Tibial nerve (tissue), 4 donors: Measurements from ENCODE around the gene OR10R2. TPM values are rescaled to one million over a fixed set of nuclear protein-coding genes. Genes with fewer than 3 reads are reported as not detected.
"Not testable (repeated sequence)": the region's sequence is repeated elsewhere in the genome, so short reads cannot be mapped to it uniquely, and the experiment has no call there.

Experiments used
- DNase-seq, 2 donors: peaks; one replicate each; pipeline ENCODE4 v3.0.0-alpha.2; 2019; ENCODE audit warnings: low spot score in 2 of 2
- H3K27ac ChIP-seq, 4 donors: fragments of 200-600 bp; sonication (generic) in 3 of 4; one replicate each; pipeline ENCODE4 v1.5.1; 2017 to 2019; ENCODE audit warnings: mild to moderate bottlenecking in 1 of 4
- H3K27me3 ChIP-seq, 2 donors: fragments of 200-600 bp; sonication (generic) in 1 of 2; one replicate each; pipeline versions ENCODE4 v1.5.1 to v1.6.0; 2017 to 2019
- H3K36me3 ChIP-seq, 3 donors: fragments of 200-600 bp; sonication (generic); one replicate each; pipeline ENCODE4 v1.5.1; 2018 to 2019
- H3K4me1 ChIP-seq, 4 donors: fragments of 200-600 bp; sonication (generic) in 3 of 4; one replicate each; pipeline ENCODE4 v1.5.1; 2017 to 2019
- H3K4me3 ChIP-seq, 4 donors: fragments of 200-600 bp; sonication (generic) in 3 of 4; one replicate each; pipeline ENCODE4 v1.5.1; 2017 to 2019; ENCODE audit warnings: mild to moderate bottlenecking in 1 of 4, moderate library complexity in 1 of 4
- H3K9me3 ChIP-seq, 4 donors: fragments of 200-600 bp; sonication (generic) in 3 of 4; one replicate each; pipeline ENCODE4 v1.5.1; 2017 to 2019
- CTCF ChIP-seq, 5 experiments: fragments of 200-600 bp in 3 of 5; fragments of 450-650 bp in 2 of 5; sonication (generic) in 3 of 5; IDR thresholded peaks; one replicate each; pipeline ENCODE4 v1.5.1; 2016 to 2019; ENCODE audit warnings: antibody characterized with exemption in 5 of 5, mild to moderate bottlenecking in 3 of 5, moderate library complexity in 2 of 5
- EP300 ChIP-seq, 2 donors: sonication (generic); formaldehyde crosslinking; IDR thresholded peaks; one replicate each; pipeline ENCODE4 v1.6.1; 2017; ENCODE audit warnings: antibody characterized with exemption in 2 of 2, mild to moderate bottlenecking in 1 of 2
- POLR2A ChIP-seq, 2 donors: fragments of 450-650 bp; IDR thresholded peaks; one replicate each; pipeline ENCODE4 v1.6.1; 2017; ENCODE audit warnings: antibody characterized with exemption in 2 of 2, mild to moderate bottlenecking in 2 of 2, moderate library complexity in 2 of 2
- WGBS, 2 donors: methylation state at CpG; one replicate each; pipeline ENCODE4 v1.1.5; 2018; 5-methylcytosine and 5-hydroxymethylcytosine counted together
- total RNA-seq, 4 donors: library from RNA; depleted of rRNA; stranded (reverse); fragments of >200 nt; gene quantifications; one replicate each; pipeline ENCODE4 v1.1.0, GENCODE V29; 2016

Gene OR10R2
- not detected for total RNA-seq

- Histone ChIP-seq H3K4me3 (no peak within 1 kb of the TSS), H3K4me1 (no peaks in the 10 kb centered on the region), H3K27me3 (no peaks in the 10 kb centered on the region), H3K27ac (no peak within 1 kb of the TSS), H3K9me3 (no peaks in the 10 kb centered on the region), H3K36me3 (no peaks in the 10 kb centered on the region)
- DNase-seq: no peak
- TF ChIP-seq EP300 (IDR thresholded peaks at IDR 0.05): no peak
- no peak for TF ChIP-seq POLR2A (IDR thresholded peaks at IDR 0.05)
- TF ChIP-seq CTCF (IDR thresholded peaks at IDR 0.05): no peak
These were observed at the start of gene OR10R2 for GRCh38 chr1:158471920-158472319. OR10R2 (plus strand) TSS chr1:158472220; CDS start chr1:158472326, 106 bp downstream.

GRCh38 chr1:158425027-158425426 is 47.0 kb upstream of the OR10R2 start:
- Histone ChIP-seq H3K27me3 (no peaks in the 10 kb centered on the region), H3K36me3 (no peaks in the 10 kb centered on the region), H3K27ac (no peak overlapping the region), H3K4me3 (no peak overlapping the region), H3K4me1 (no peaks in the 10 kb centered on the region), H3K9me3 (peaks cover 0 to 12% (median 0%) of the 10 kb centered on the region in 4 donors)
- TF ChIP-seq EP300 (IDR thresholded peaks at IDR 0.05): no peak
- no peak for TF ChIP-seq POLR2A (IDR thresholded peaks at IDR 0.05)
- TF ChIP-seq CTCF (IDR thresholded peaks at IDR 0.05): no peak
- no peak for DNase-seq

GRCh38 chr1:158426137-158426536 is 45.9 kb upstream of the OR10R2 start, which contains the start of gene OR10K2:
OR10K2 (minus strand) TSS chr1:158426237; CDS start chr1:158420866, 5,371 bp downstream.
- WGBS, 2 donors: 63 to 77% methylated on average over 1 of the region's 1 CpG
- Histone ChIP-seq H3K27ac (no peak within 1 kb of the TSS), H3K9me3 (peaks cover 0 to 12% (median 0%) of the 10 kb centered on the region in 4 donors), H3K36me3 (no peaks in the 10 kb centered on the region), H3K27me3 (no peaks in the 10 kb centered on the region), H3K4me1 (no peaks in the 10 kb centered on the region), H3K4me3 (no peak within 1 kb of the TSS)
- TF ChIP-seq EP300 (IDR thresholded peaks at IDR 0.05) (no peak), CTCF (IDR thresholded peaks at IDR 0.05) (no peak)
- no peak for DNase-seq

GRCh38 chr1:158430163-158430562 is 41.9 kb upstream of the OR10R2 start:
- not testable (repeated sequence) for H3K4me1 ChIP-seq, H3K4me3 ChIP-seq, H3K27ac ChIP-seq, H3K36me3 ChIP-seq, DNase-seq, H3K27me3 ChIP-seq
- peak in 1 of 2 donors; percentile 60 for TF ChIP-seq EP300 (IDR thresholded peaks at IDR 0.05)
- WGBS, 2 donors: 47 to 59% methylated on average over 3 of the region's 3 CpGs
- peaks cover 0 to 22% (median 0%) of the 10 kb centered on the region in 4 donors for H3K9me3 ChIP-seq

GRCh38 chr1:158434741-158435140 is 37.3 kb upstream of the OR10R2 start:
- DNase-seq: no peak
- no peaks in the 10 kb centered on the region for H3K27me3 ChIP-seq
- H3K4me1 ChIP-seq: no peaks in the 10 kb centered on the region
- H3K9me3 ChIP-seq: peaks cover 0 to 10% (median 0%) of the 10 kb centered on the region in 4 donors
- no peaks in the 10 kb centered on the region for H3K36me3 ChIP-seq
- no peak overlapping the region for H3K27ac ChIP-seq
- no peak overlapping the region for H3K4me3 ChIP-seq
- 47 to 61% methylated on average over 3 of the region's 3 CpGs for WGBS, 2 donors
- TF ChIP-seq EP300 (IDR thresholded peaks at IDR 0.05) (no peak), CTCF (IDR thresholded peaks at IDR 0.05) (no peak)

GRCh38 chr1:158445376-158445775 is 26.6 kb upstream of the OR10R2 start:
- WGBS, 2 donors: 84 to 89% methylated on average over 4 of the region's 4 CpGs
- Histone ChIP-seq H3K27me3 (no peaks in the 10 kb centered on the region), H3K27ac (no peak overlapping the region), H3K9me3 (no peaks in the 10 kb centered on the region), H3K4me1 (no peaks in the 10 kb centered on the region), H3K4me3 (no peak overlapping the region), H3K36me3 (no peaks in the 10 kb centered on the region)
- DNase-seq: no peak
- no peak for TF ChIP-seq POLR2A (IDR thresholded peaks at IDR 0.05)
- TF ChIP-seq EP300 (IDR thresholded peaks at IDR 0.05): no peak
- TF ChIP-seq CTCF (IDR thresholded peaks at IDR 0.05): no peak
